Activated naive CD8-positive, alpha-beta T cell treated with anti-CD3 and anti-CD28 coated beads for 36 hours (primary cell): Measurements from ENCODE around the gene ACSF3. TPM values are rescaled to one million over a fixed set of nuclear protein-coding genes. Genes with fewer than 3 reads are reported as not detected.

Source experiments
- DNase-seq: peaks from one replicate; pipeline ENCODE4 v3.0.0; 2021
- H3K27ac Mint-ChIP-seq: one replicate; pipeline ENCODE4 v1.8.0; 2022; ENCODE audit warnings: mild to moderate bottlenecking, moderate library complexity, mixed read lengths
- H3K27me3 Mint-ChIP-seq: one replicate; pipeline ENCODE4 v1.8.0; 2022; ENCODE audit warnings: mild to moderate bottlenecking, mixed read lengths
- H3K36me3 Mint-ChIP-seq: one replicate; pipeline ENCODE4 v1.8.0; 2021; ENCODE audit warnings: mild to moderate bottlenecking, mixed read lengths
- H3K4me1 Mint-ChIP-seq: one replicate; pipeline ENCODE4 v1.8.0; 2021; ENCODE audit warnings: mixed read lengths
- H3K4me3 Mint-ChIP-seq: one replicate; pipeline ENCODE4 v1.8.0; 2022; ENCODE audit warnings: mild to moderate bottlenecking, moderate library complexity, mixed read lengths
- H3K9me3 Mint-ChIP-seq: one replicate; pipeline ENCODE4 v1.8.0; 2022; ENCODE audit warnings: mixed read lengths
- total RNA-seq, 2 experiments: library from RNA; stranded (reverse); gene quantifications; one replicate each; pipeline ENCODE4 v1.2.3, GENCODE V29; 2021

The ACSF3 gene
- total RNA-seq, 2 experiments from 2014 or later, result 32.1 to 38.4 TPM

- H3K4me3 Mint-ChIP-seq, result peak overlapping the region; percentile 65
- peak; percentile 79 for DNase-seq
- H3K36me3 Mint-ChIP-seq, result peaks cover 13% of the 10 kb centered on the region
- H3K27me3 Mint-ChIP-seq, result no peaks in the 10 kb centered on the region
- peak overlapping the region; percentile 88 for H3K27ac Mint-ChIP-seq
- H3K4me1 Mint-ChIP-seq, result peaks cover 26% of the 10 kb centered on the region
- H3K9me3 Mint-ChIP-seq, result no peaks in the 10 kb centered on the region
Observed at GRCh38 chr16:89115216-89115861, 21.7 kb downstream of the ACSF3 start.

- H3K4me3 Mint-ChIP-seq, result no peak overlapping the region
- peaks cover 26% of the 10 kb centered on the region for H3K4me1 Mint-ChIP-seq
- no peaks in the 10 kb centered on the region for H3K9me3 Mint-ChIP-seq
- no peaks in the 10 kb centered on the region for H3K27me3 Mint-ChIP-seq
- H3K36me3 Mint-ChIP-seq, result peaks cover 13% of the 10 kb centered on the region
- no peak for DNase-seq
- peak overlapping the region; percentile 88 for H3K27ac Mint-ChIP-seq
Observed at GRCh38 chr16:89116341-89117226, 22.9 kb downstream of the ACSF3 start.

GRCh38 chr16:89117227-89117974 lies 23.7 kb downstream of the ACSF3 start:
- Mint-ChIP-seq H3K36me3 (peaks cover 13% of the 10 kb centered on the region), H3K27ac (no peak overlapping the region), H3K4me3 (no peak overlapping the region), H3K9me3 (no peaks in the 10 kb centered on the region), H3K4me1 (peaks cover 29% of the 10 kb centered on the region), H3K27me3 (no peaks in the 10 kb centered on the region)
- DNase-seq, result no peak

GRCh38 chr16:89117975-89118289 lies 24.3 kb downstream of the ACSF3 start:
- Mint-ChIP-seq H3K4me1 (peaks cover 34% of the 10 kb centered on the region), H3K4me3 (no peak overlapping the region), H3K27me3 (no peaks in the 10 kb centered on the region), H3K9me3 (no peaks in the 10 kb centered on the region), H3K36me3 (peaks cover 13% of the 10 kb centered on the region), H3K27ac (no peak overlapping the region)
- no peak for DNase-seq

GRCh38 chr16:89118361-89119165 lies 24.9 kb downstream of the ACSF3 start:
- Mint-ChIP-seq H3K4me3 (no peak overlapping the region), H3K4me1 (peaks cover 38% of the 10 kb centered on the region), H3K9me3 (no peaks in the 10 kb centered on the region), H3K36me3 (peaks cover 13% of the 10 kb centered on the region), H3K27ac (peak overlapping the region; percentile 2), H3K27me3 (no peaks in the 10 kb centered on the region)
- no peak for DNase-seq

GRCh38 chr16:89119166-89119621 lies 25.5 kb downstream of the ACSF3 start:
- DNase-seq, result no peak
- Mint-ChIP-seq H3K36me3 (peaks cover 14% of the 10 kb centered on the region), H3K9me3 (no peaks in the 10 kb centered on the region), H3K27me3 (no peaks in the 10 kb centered on the region), H3K4me3 (no peak overlapping the region), H3K27ac (no peak overlapping the region), H3K4me1 (peaks cover 38% of the 10 kb centered on the region)

- peaks cover 12% of the 10 kb centered on the region for H3K36me3 Mint-ChIP-seq
- no peak overlapping the region for H3K27ac Mint-ChIP-seq
- no peaks in the 10 kb centered on the region for H3K27me3 Mint-ChIP-seq
- H3K4me1 Mint-ChIP-seq, result peaks cover 33% of the 10 kb centered on the region
- no peak for DNase-seq
- H3K9me3 Mint-ChIP-seq, result no peaks in the 10 kb centered on the region
- H3K4me3 Mint-ChIP-seq, result no peak overlapping the region
Observed at GRCh38 chr16:89119661-89120141, 26.0 kb downstream of the ACSF3 start.

GRCh38 chr16:89120281-89120680 lies 26.6 kb downstream of the ACSF3 start:
- H3K4me1 Mint-ChIP-seq, result peaks cover 27% of the 10 kb centered on the region
- peaks cover 7% of the 10 kb centered on the region for H3K36me3 Mint-ChIP-seq
- DNase-seq, result no peak
- H3K27ac Mint-ChIP-seq, result peak overlapping the region; percentile 51
- H3K9me3 Mint-ChIP-seq, result no peaks in the 10 kb centered on the region
- no peak overlapping the region for H3K4me3 Mint-ChIP-seq
- no peaks in the 10 kb centered on the region for H3K27me3 Mint-ChIP-seq

- H3K9me3 Mint-ChIP-seq, result no peaks in the 10 kb centered on the region
- H3K4me3 Mint-ChIP-seq, result no peak overlapping the region
- H3K36me3 Mint-ChIP-seq, result peaks cover 10% of the 10 kb centered on the region
- no peak overlapping the region for H3K27ac Mint-ChIP-seq
- H3K27me3 Mint-ChIP-seq, result no peaks in the 10 kb centered on the region
- H3K4me1 Mint-ChIP-seq, result peaks cover 20% of the 10 kb centered on the region
- DNase-seq, result no peak
Observed at GRCh38 chr16:89120921-89121351, 27.3 kb downstream of the ACSF3 start.

GRCh38 chr16:89121691-89122321 lies 28.2 kb downstream of the ACSF3 start:
- Mint-ChIP-seq H3K27ac (no peak overlapping the region), H3K9me3 (no peaks in the 10 kb centered on the region), H3K4me1 (peaks cover 16% of the 10 kb centered on the region), H3K36me3 (peaks cover 12% of the 10 kb centered on the region), H3K27me3 (no peaks in the 10 kb centered on the region), H3K4me3 (no peak overlapping the region)
- DNase-seq, result no peak

- Mint-ChIP-seq H3K4me1 (peaks cover 13% of the 10 kb centered on the region), H3K27me3 (no peaks in the 10 kb centered on the region)
- DNase-seq, result peak; percentile 27
Observed at GRCh38 chr16:89122322-89122851, 28.7 kb downstream of the ACSF3 start.

GRCh38 chr16:89123001-89123830 lies 29.6 kb downstream of the ACSF3 start:
- H3K4me1 Mint-ChIP-seq, result peaks cover 18% of the 10 kb centered on the region
- DNase-seq, result no peak
- H3K36me3 Mint-ChIP-seq, result peaks cover 12% of the 10 kb centered on the region
- H3K9me3 Mint-ChIP-seq, result no peaks in the 10 kb centered on the region
- peak overlapping the region; percentile 42 for H3K27ac Mint-ChIP-seq
- no peak overlapping the region for H3K4me3 Mint-ChIP-seq
- no peaks in the 10 kb centered on the region for H3K27me3 Mint-ChIP-seq

More at GRCh38 chr16:89122322-89122851, 28.7 kb downstream of the ACSF3 start:
- no peak overlapping the region for H3K4me3 Mint-ChIP-seq
- peak overlapping the region; percentile 20 for H3K27ac Mint-ChIP-seq
- no peaks in the 10 kb centered on the region for H3K9me3 Mint-ChIP-seq
- peaks cover 12% of the 10 kb centered on the region for H3K36me3 Mint-ChIP-seq

- Mint-ChIP-seq H3K9me3 (no peaks in the 10 kb centered on the region), H3K4me1 (peaks cover 19% of the 10 kb centered on the region), H3K27ac (no peak overlapping the region), H3K36me3 (peaks cover 10% of the 10 kb centered on the region), H3K27me3 (no peaks in the 10 kb centered on the region), H3K4me3 (no peak overlapping the region)
- DNase-seq, result no peak
Observed at GRCh38 chr16:89123831-89124100, 30.1 kb downstream of the ACSF3 start.
